ENCODE measurements around the gene DHRSX. TPM values are rescaled to one million over a fixed set of nuclear protein-coding genes. Genes with fewer than 3 reads are reported as not detected.

Gene DHRSX
- total and polyA plus RNA-seq, 4 experiments from 2014 or later = 12.1 to 23.5 (median 16.5) TPM

DNA sequence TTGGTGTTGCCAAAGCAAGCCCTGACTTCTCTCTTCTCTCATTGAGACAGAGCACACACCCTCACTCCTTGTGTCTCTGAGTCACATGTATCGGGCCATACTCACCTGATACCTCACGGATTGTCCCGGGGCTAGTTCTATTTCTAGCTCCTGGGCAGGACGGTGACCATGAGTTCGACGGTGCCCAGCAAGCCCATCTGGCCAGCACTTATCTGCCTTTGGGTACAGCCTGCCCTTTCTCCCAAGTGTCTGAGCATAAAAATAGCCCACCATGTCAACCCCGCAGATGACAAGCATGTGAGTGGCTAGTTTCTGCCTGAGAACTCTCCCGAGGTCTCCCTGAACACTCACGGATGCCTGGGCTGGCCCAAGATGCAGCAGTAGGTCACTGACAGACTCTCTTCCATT lies 158.5 kb downstream of the DHRSX start:
- POLR2A ChIA-PET (ENCODE audit: partially characterized antibody) = no interaction called here
- CTCF ChIA-PET (ENCODE audit: partially characterized antibody) = no interaction called here
- H3K4me3 Mint-ChIP-seq = no peak overlapping the region

DNA sequence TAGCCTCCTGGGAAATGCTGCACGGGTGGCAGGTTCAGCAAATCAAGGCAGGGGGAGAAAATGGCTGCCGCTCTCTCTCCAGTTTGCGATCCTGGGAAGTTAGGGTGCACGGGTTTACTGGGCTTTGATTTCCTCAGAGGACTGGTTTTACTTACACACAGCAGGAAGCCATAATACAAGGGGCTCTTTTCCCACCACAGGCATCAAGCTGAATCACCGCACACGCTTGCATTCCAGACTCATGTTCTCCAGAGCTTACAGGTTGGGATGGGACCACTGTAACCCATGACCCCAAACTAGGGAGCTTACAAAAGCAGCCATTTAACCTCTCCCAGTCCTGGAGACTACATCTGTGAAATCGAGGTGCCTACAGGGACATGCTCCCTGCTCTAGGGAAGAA lies 159.8 kb downstream of the DHRSX start:
- Mint-ChIP-seq H3K27ac (no peak overlapping the region), H3K4me1 (peaks cover 0 to 3% (median 0%) of the 10 kb centered on the region in 4 donors), H3K4me3 (no peak overlapping the region), H3K27me3 (no peaks in the 10 kb centered on the region), H3K36me3 (peaks cover 70 to 76% of the 10 kb centered on the region in 2 donors), H3K9me3 (peaks cover 6 to 19% (median 14%) of the 10 kb centered on the region in 8 donors)
- H3K27me3 ChIP-seq (ENCODE audit: insufficient read depth, low read length) = no peaks in the 10 kb centered on the region
- H3K4me1 ChIP-seq (ENCODE audit: insufficient read depth, low read length) = no peaks in the 10 kb centered on the region
- POLR2A ChIA-PET (ENCODE audit: partially characterized antibody) = no interaction called here
- H3K27ac ChIP-seq (ENCODE audit: low read depth, low read length) = no peak overlapping the region
- CTCF ChIA-PET (ENCODE audit: partially characterized antibody) = no interaction called here
- intact Hi-C loops (cut with micrococcal nuclease) = no loop called here
- DNase-seq = no peak
- H3K36me3 ChIP-seq (ENCODE audit: insufficient read depth, low read length) = no peaks in the 10 kb centered on the region
- peaks cover 0 to 3% of the 10 kb centered on the region in 2 donors for H3K9me3 ChIP-seq (ENCODE audit: control insufficient read depth in 1 of 2, low read length in 2 of 2)
- no peak overlapping the region for H3K4me3 ChIP-seq (ENCODE audit: low read length in 2 of 2)

More for the DNA sequence above, 158.5 kb downstream of the DHRSX start:
- intact Hi-C loops (cut with micrococcal nuclease) = no loop called here
- no peak for DNase-seq
- H3K27ac Mint-ChIP-seq = no peak overlapping the region
- Histone ChIP-seq H3K4me3 (ENCODE audit: low read length in 2 of 2) (no peak overlapping the region), H3K4me1 (ENCODE audit: insufficient read depth, low read length) (no peaks in the 10 kb centered on the region), H3K9me3 (ENCODE audit: control insufficient read depth in 1 of 2, low read length in 2 of 2) (peaks cover 0 to 3% of the 10 kb centered on the region in 2 donors), H3K27me3 (ENCODE audit: insufficient read depth, low read length) (no peaks in the 10 kb centered on the region), H3K36me3 (ENCODE audit: insufficient read depth, low read length) (no peaks in the 10 kb centered on the region), H3K27ac (ENCODE audit: low read depth, low read length) (no peak overlapping the region)
- peaks cover 80 to 85% of the 10 kb centered on the region in 2 donors for H3K36me3 Mint-ChIP-seq
- peaks cover 6 to 25% (median 15%) of the 10 kb centered on the region in 8 donors for H3K9me3 Mint-ChIP-seq
- no peaks in the 10 kb centered on the region for H3K27me3 Mint-ChIP-seq
- peaks cover 0 to 3% (median 0%) of the 10 kb centered on the region in 4 donors for H3K4me1 Mint-ChIP-seq

DNA sequence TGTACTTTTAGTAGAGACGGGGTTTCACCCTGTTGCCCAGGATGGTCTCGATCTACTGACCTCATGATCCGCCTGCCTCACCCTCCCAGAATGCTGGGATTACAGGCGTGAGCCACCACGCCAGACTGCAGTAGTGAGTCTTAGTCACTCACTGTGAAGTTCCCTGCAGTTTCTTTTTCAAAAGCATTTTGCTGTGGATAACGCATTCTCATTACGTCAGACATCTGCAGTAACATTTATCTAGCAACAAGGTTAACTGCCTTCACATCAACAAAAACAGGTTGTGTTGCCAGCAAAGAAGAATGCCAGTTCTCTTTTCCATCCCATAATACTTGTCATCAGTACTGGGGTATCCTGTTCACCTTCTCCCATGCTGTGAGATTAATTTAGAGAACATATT lies 164.6 kb downstream of the DHRSX start:
- no peaks in the 10 kb centered on the region for H3K4me1 ChIP-seq (ENCODE audit: insufficient read depth, low read length)
- H3K27me3 Mint-ChIP-seq = no peaks in the 10 kb centered on the region
- H3K27ac Mint-ChIP-seq = no peak overlapping the region
- POLR2A ChIA-PET (ENCODE audit: partially characterized antibody) = no interaction called here
- H3K4me1 Mint-ChIP-seq = peaks cover 0 to 3% (median 0%) of the 10 kb centered on the region in 4 donors
- DNase-seq = no peak
- no peaks in the 10 kb centered on the region for H3K27me3 ChIP-seq (ENCODE audit: insufficient read depth, low read length)
- CTCF ChIA-PET (ENCODE audit: partially characterized antibody) = no interaction called here
- peaks cover 0 to 3% of the 10 kb centered on the region in 2 donors for H3K9me3 ChIP-seq (ENCODE audit: control insufficient read depth in 1 of 2, low read length in 2 of 2)
- intact Hi-C loops (cut with micrococcal nuclease) = no loop called here
- no peak overlapping the region for H3K4me3 Mint-ChIP-seq
- no peak overlapping the region for H3K27ac ChIP-seq (ENCODE audit: low read depth, low read length)
- H3K36me3 Mint-ChIP-seq = peaks cover 34 to 35% of the 10 kb centered on the region in 2 donors
- H3K36me3 ChIP-seq (ENCODE audit: insufficient read depth, low read length) = no peaks in the 10 kb centered on the region
- H3K4me3 ChIP-seq (ENCODE audit: low read length in 2 of 2) = no peak overlapping the region
- peaks cover 6 to 18% (median 12%) of the 10 kb centered on the region in 8 donors for H3K9me3 Mint-ChIP-seq

DNA sequence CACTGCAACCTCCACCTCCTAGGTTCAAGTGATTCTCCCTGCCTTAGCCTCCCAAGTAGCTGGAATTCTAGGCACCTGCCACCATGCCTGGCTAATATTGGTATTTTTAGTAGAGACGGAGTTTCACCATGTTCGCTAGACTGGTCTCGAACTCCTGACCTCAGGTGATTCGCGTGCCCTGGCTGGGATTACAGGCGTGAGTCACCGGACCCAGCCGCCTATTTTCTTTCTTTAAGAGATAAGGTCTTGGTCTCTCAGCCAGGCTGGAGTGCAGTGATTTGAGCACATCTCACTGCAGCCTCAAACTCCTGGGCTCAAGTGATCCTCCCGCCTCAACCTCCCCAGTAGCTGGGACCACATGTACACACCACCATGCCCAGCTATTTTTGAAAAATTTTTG lies 166.5 kb downstream of the DHRSX start:
- H3K36me3 Mint-ChIP-seq = peaks cover 16 to 17% of the 10 kb centered on the region in 2 donors
- DNase-seq = no peak
- no peak overlapping the region for H3K27ac ChIP-seq (ENCODE audit: low read depth, low read length)
- H3K27ac Mint-ChIP-seq = no peak overlapping the region
- CTCF ChIA-PET (ENCODE audit: partially characterized antibody) = no interaction called here
- H3K4me3 ChIP-seq (ENCODE audit: low read length in 2 of 2) = no peak overlapping the region
- H3K9me3 ChIP-seq (ENCODE audit: control insufficient read depth in 1 of 2, low read length in 2 of 2) = peaks cover 0 to 3% of the 10 kb centered on the region in 2 donors
- no peaks in the 10 kb centered on the region for H3K4me1 ChIP-seq (ENCODE audit: insufficient read depth, low read length)
- no peaks in the 10 kb centered on the region for H3K27me3 Mint-ChIP-seq
- H3K27me3 ChIP-seq (ENCODE audit: insufficient read depth, low read length) = no peaks in the 10 kb centered on the region
- POLR2A ChIA-PET (ENCODE audit: partially characterized antibody) = no interaction called here
- no peaks in the 10 kb centered on the region for H3K36me3 ChIP-seq (ENCODE audit: insufficient read depth, low read length)
- H3K9me3 Mint-ChIP-seq = peaks cover 0 to 5% (median 2%) of the 10 kb centered on the region in 8 donors
- H3K4me1 Mint-ChIP-seq = peaks cover 0 to 4% (median 1%) of the 10 kb centered on the region in 4 donors
- intact Hi-C loops (cut with micrococcal nuclease) = no loop called here
- no peak overlapping the region for H3K4me3 Mint-ChIP-seq

DNA sequence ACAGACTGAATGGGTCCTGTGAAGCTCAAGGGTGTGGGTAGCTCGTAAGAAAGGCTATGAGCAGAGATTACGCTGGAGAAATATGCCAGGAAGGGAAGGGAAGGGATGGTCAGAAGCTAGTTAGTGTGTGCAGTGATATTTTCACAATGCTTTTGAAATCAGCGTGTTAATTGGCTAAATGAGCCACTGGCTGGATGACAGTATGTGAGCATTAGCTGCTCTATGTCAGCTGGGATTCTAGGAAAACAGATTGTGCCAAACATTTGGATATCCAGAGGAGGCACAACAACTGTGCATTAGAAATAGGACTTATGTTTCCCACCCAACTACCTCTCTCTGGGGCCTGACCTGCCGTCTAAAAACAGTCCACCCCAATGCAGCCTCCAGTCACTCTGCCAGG lies 168.5 kb downstream of the DHRSX start:
- H3K36me3 Mint-ChIP-seq = peaks cover 3 to 5% of the 10 kb centered on the region in 2 donors
- no peak for DNase-seq
- no peaks in the 10 kb centered on the region for H3K4me1 ChIP-seq (ENCODE audit: insufficient read depth, low read length)
- ChIA-PET POLR2A (ENCODE audit: partially characterized antibody) (no interaction called here), CTCF (ENCODE audit: partially characterized antibody) (no interaction called here)
- peaks cover 0 to 4% (median 0%) of the 10 kb centered on the region in 4 donors for H3K4me1 Mint-ChIP-seq
- H3K9me3 Mint-ChIP-seq = no peaks in the 10 kb centered on the region
- no peak overlapping the region for H3K27ac ChIP-seq (ENCODE audit: low read depth, low read length)
- no peaks in the 10 kb centered on the region for H3K27me3 Mint-ChIP-seq
- no peak overlapping the region for H3K27ac Mint-ChIP-seq
- intact Hi-C loops (cut with micrococcal nuclease) = no loop called here
- no peaks in the 10 kb centered on the region for H3K27me3 ChIP-seq (ENCODE audit: insufficient read depth, low read length)
- no peaks in the 10 kb centered on the region for H3K36me3 ChIP-seq (ENCODE audit: insufficient read depth, low read length)
- no peaks in the 10 kb centered on the region for H3K9me3 ChIP-seq (ENCODE audit: control insufficient read depth in 1 of 2, low read length in 2 of 2)
- no peak overlapping the region for H3K4me3 ChIP-seq (ENCODE audit: low read length in 2 of 2)
- no peak overlapping the region for H3K4me3 Mint-ChIP-seq

DNA sequence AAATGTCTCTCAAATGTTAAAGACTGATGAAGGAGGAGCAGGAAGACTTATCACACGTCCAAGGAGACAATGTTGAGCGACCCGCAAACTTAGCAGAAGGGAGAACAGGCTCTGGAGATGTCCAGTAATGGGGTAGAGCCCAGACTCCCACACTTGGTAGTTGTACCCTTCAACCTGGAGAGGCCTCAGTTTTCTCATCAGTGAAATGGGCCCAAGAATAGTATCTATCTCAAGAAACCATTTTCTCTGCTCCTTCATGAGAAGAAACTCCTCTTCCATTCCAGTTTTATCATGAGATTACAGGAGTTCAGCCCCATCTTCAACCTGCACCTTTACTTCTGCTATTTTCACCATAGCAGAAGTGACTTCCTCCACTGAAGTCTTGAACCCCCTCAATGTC lies 169.9 kb downstream of the DHRSX start:
- H3K27me3 Mint-ChIP-seq = no peaks in the 10 kb centered on the region
- CTCF ChIA-PET (ENCODE audit: partially characterized antibody) = no interaction called here
- POLR2A ChIA-PET (ENCODE audit: partially characterized antibody) = no interaction called here

DNA sequence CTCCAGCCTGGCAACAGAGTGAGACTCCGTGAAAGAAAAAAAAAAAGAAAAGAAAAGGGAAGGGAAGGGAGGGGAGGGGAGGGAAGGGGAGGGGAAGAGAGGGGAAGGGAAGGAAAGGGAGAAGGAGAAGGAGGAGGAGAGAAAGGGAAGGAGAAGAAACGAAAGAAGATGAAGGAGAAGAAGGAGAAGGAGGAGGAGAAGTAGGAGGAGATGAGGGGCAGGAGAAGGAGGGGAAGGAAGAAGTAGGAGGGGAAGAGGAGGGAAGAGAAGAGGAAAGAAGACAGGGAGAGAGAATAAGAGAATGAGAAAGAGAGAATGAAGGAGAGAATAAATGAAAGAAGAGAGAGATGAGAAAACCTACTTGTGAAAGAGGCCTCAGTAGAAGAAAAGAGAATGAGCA lies 170.3 kb downstream of the DHRSX start:
- Mint-ChIP-seq H3K36me3 (peaks cover 5 to 7% of the 10 kb centered on the region in 2 donors), H3K27ac (no peak overlapping the region)

More for the DNA sequence above, 169.9 kb downstream of the DHRSX start:
- no peak for DNase-seq
- Histone ChIP-seq H3K4me1 (ENCODE audit: insufficient read depth, low read length) (no peaks in the 10 kb centered on the region), H3K36me3 (ENCODE audit: insufficient read depth, low read length) (no peaks in the 10 kb centered on the region), H3K9me3 (ENCODE audit: control insufficient read depth in 1 of 2, low read length in 2 of 2) (no peaks in the 10 kb centered on the region), H3K27me3 (ENCODE audit: insufficient read depth, low read length) (no peaks in the 10 kb centered on the region), H3K4me3 (ENCODE audit: low read length in 2 of 2) (no peak overlapping the region), H3K27ac (ENCODE audit: low read depth, low read length) (no peak overlapping the region)
- peaks cover 0 to 4% (median 0%) of the 10 kb centered on the region in 4 donors for H3K4me1 Mint-ChIP-seq
- intact Hi-C loops (cut with micrococcal nuclease) = no loop called here
- no peak overlapping the region for H3K4me3 Mint-ChIP-seq
- no peak overlapping the region for H3K27ac Mint-ChIP-seq
- peaks cover 0 to under 1% (median 0%) of the 10 kb centered on the region in 8 donors for H3K9me3 Mint-ChIP-seq
- peaks cover 3 to 5% of the 10 kb centered on the region in 2 donors for H3K36me3 Mint-ChIP-seq

More for the DNA sequence above, 170.3 kb downstream of the DHRSX start:
- CTCF ChIA-PET (ENCODE audit: partially characterized antibody) = no interaction called here
- H3K27ac ChIP-seq (ENCODE audit: low read depth, low read length) = no peak overlapping the region
- H3K27me3 ChIP-seq (ENCODE audit: insufficient read depth, low read length) = no peaks in the 10 kb centered on the region
- no peak overlapping the region for H3K4me3 Mint-ChIP-seq
- no peaks in the 10 kb centered on the region for H3K9me3 ChIP-seq (ENCODE audit: control insufficient read depth in 1 of 2, low read length in 2 of 2)
- intact Hi-C loops (cut with micrococcal nuclease) = no loop called here
- H3K27me3 Mint-ChIP-seq = no peaks in the 10 kb centered on the region
- peaks cover 2 to 8% (median 2%) of the 10 kb centered on the region in 4 donors for H3K4me1 Mint-ChIP-seq
- DNase-seq = no peak
- no peak overlapping the region for H3K4me3 ChIP-seq (ENCODE audit: low read length in 2 of 2)
- H3K9me3 Mint-ChIP-seq = peaks cover 0 to 4% (median 0%) of the 10 kb centered on the region in 8 donors
- no peaks in the 10 kb centered on the region for H3K4me1 ChIP-seq (ENCODE audit: insufficient read depth, low read length)
- POLR2A ChIA-PET (ENCODE audit: partially characterized antibody) = no interaction called here
- no peaks in the 10 kb centered on the region for H3K36me3 ChIP-seq (ENCODE audit: insufficient read depth, low read length)

All from CD4-positive, alpha-beta memory T cell (primary cell).